H9 (cell line): ENCODE measurements around the gene CBLB. TPM values are rescaled to one million over a fixed set of nuclear protein-coding genes. Genes with fewer than 3 reads are reported as not detected.

Source experiments
- DNase-seq: peaks from one replicate; pipeline ENCODE4 v3.0.0-alpha.2; 2017
- H2AFZ ChIP-seq: one replicate; pipeline ENCODE4 v1.6.1; 2013; ENCODE audit warnings: mild to moderate bottlenecking, low read length, control low read depth, moderate library complexity
- H2AK5ac ChIP-seq: 2 replicates; pipeline ENCODE4 v1.6.1; 2013; ENCODE audit warnings: low read length, control low read depth, mixed read lengths; ENCODE audit not compliant: insufficient read length
- H2BK120ac ChIP-seq: one replicate; pipeline ENCODE4 v1.6.1; 2013; ENCODE audit warnings: low read depth, mild to moderate bottlenecking, low read length, control low read depth, inconsistent platforms; ENCODE audit not compliant: poor library complexity, severe bottlenecking
- H2BK12ac ChIP-seq: 2 replicates; pipeline ENCODE4 v1.6.1; 2013; ENCODE audit warnings: low read length, control low read depth, mixed read lengths, low read depth; ENCODE audit not compliant: insufficient read length
- H2BK15ac ChIP-seq: 2 replicates; pipeline ENCODE4 v1.6.1; 2013; ENCODE audit warnings: low read depth, low read length, control low read depth
- H2BK20ac ChIP-seq: one replicate; pipeline ENCODE4 v1.6.1; 2013; ENCODE audit warnings: low read depth, mild to moderate bottlenecking, low read length, control low read depth, inconsistent platforms; ENCODE audit not compliant: poor library complexity, severe bottlenecking
- H2BK5ac ChIP-seq: 2 replicates; pipeline ENCODE4 v1.6.1; 2013; ENCODE audit warnings: low read length, control low read depth, mixed read lengths; ENCODE audit not compliant: insufficient read length
- H3K14ac ChIP-seq: 2 replicates; pipeline ENCODE4 v1.6.1; 2013; ENCODE audit warnings: low read length, control low read depth; ENCODE audit not compliant: insufficient read depth
- H3K18ac ChIP-seq: 2 replicates; pipeline ENCODE4 v1.6.1; 2013; ENCODE audit warnings: low read depth, mild to moderate bottlenecking, mixed read lengths, low read length, control low read depth; ENCODE audit not compliant: insufficient read length
- H3K23ac ChIP-seq: 2 replicates; pipeline ENCODE4 v1.6.1; 2013; ENCODE audit warnings: low read length, control low read depth, mixed read lengths, low read depth; ENCODE audit not compliant: insufficient read length
- H3K23me2 ChIP-seq: 2 replicates; pipeline ENCODE4 v1.6.1; 2013; ENCODE audit warnings: low read depth, mild to moderate bottlenecking, mixed read lengths, low read length, control low read depth; ENCODE audit not compliant: insufficient read length, poor library complexity, severe bottlenecking
- H3K27ac ChIP-seq: 2 replicates; pipeline ENCODE4 v1.5.1; 2013; ENCODE audit warnings: low read length, control low read depth, mixed read lengths, low read depth; ENCODE audit not compliant: insufficient read length
- H3K27me3 ChIP-seq: 2 replicates; pipeline ENCODE4 v1.6.1; 2013; ENCODE audit warnings: low read length, control low read depth, inconsistent platforms; ENCODE audit not compliant: insufficient read depth
- H3K4ac ChIP-seq: 2 replicates; pipeline ENCODE4 v1.6.1; 2013; ENCODE audit warnings: low read depth, mild to moderate bottlenecking, control low read depth, inconsistent platforms, low read length, moderate library complexity
- H3K4me1 ChIP-seq: 2 replicates; pipeline ENCODE4 v1.6.1; 2013; ENCODE audit warnings: low read length, control low read depth, inconsistent platforms; ENCODE audit not compliant: insufficient read depth
- H3K4me2 ChIP-seq: 2 replicates; pipeline ENCODE4 v1.6.1; 2013; ENCODE audit warnings: low read length, control low read depth, mixed read lengths; ENCODE audit not compliant: insufficient read length, insufficient read depth
- H3K56ac ChIP-seq: 2 replicates; pipeline ENCODE4 v1.6.1; 2013; ENCODE audit warnings: low read depth, mild to moderate bottlenecking, mixed read lengths, low read length, control low read depth; ENCODE audit not compliant: insufficient read length
- H3K79me1 ChIP-seq: 2 replicates; pipeline ENCODE4 v1.6.1; 2013; ENCODE audit warnings: low read depth, mild to moderate bottlenecking, moderate library complexity, low read length, control low read depth, inconsistent platforms; ENCODE audit not compliant: insufficient read depth, poor library complexity, severe bottlenecking
- H3K79me2 ChIP-seq: 2 replicates; pipeline ENCODE4 v1.6.1; 2013; ENCODE audit warnings: low read length, control low read depth, inconsistent platforms; ENCODE audit not compliant: insufficient read depth
- H3K9ac ChIP-seq: 2 replicates; pipeline ENCODE4 v1.6.1; 2013; ENCODE audit warnings: low read length, control low read depth, mixed read lengths; ENCODE audit not compliant: insufficient read length; ENCODE audit errors: extremely low read depth
- H3K9me3 ChIP-seq: one replicate; pipeline ENCODE4 v1.6.1; 2013; ENCODE audit warnings: low read depth, low read length, inconsistent platforms; ENCODE audit not compliant: control insufficient read depth
- H3T11ph ChIP-seq: one replicate; pipeline ENCODE4 v1.6.1; 2013; ENCODE audit warnings: mild to moderate bottlenecking, low read length, control low read depth, inconsistent platforms
- H4K20me1 ChIP-seq: one replicate; pipeline ENCODE4 v1.6.1; 2013; ENCODE audit not compliant: control insufficient read depth, insufficient read length, insufficient read depth
- H4K5ac ChIP-seq: 2 replicates; pipeline ENCODE4 v1.6.1; 2013; ENCODE audit warnings: low read depth, mild to moderate bottlenecking, mixed read lengths, low read length, control low read depth; ENCODE audit not compliant: insufficient read length
- H4K8ac ChIP-seq: replicated peaks from 2 replicates; pipeline ENCODE4 v1.6.1; 2013; ENCODE audit warnings: low read length, control low read depth, mixed read lengths, low read depth; ENCODE audit not compliant: insufficient read length
- H4K91ac ChIP-seq: 2 replicates; pipeline ENCODE4 v1.6.1; 2013; ENCODE audit warnings: low read depth, mild to moderate bottlenecking, moderate library complexity, mixed read lengths, low read length, control low read depth; ENCODE audit not compliant: insufficient read length
- H3K27ac Mint-ChIP-seq, 3 experiments: 2 replicates in 2 of 3; 3 replicates in 1 of 3; pipeline ENCODE4 v1.8.0; 2020 to 2021; ENCODE audit warnings: mixed read lengths in 3 of 3, mild to moderate bottlenecking in 1 of 3, moderate library complexity in 1 of 3
- H3K27me3 Mint-ChIP-seq: 2 replicates; pipeline ENCODE4 v1.8.0; 2021; ENCODE audit warnings: low read depth, mild to moderate bottlenecking, moderate library complexity, mixed read lengths
- H3K36me3 Mint-ChIP-seq, 3 experiments: 2 replicates in 2 of 3; 3 replicates in 1 of 3; pipeline ENCODE4 v1.8.0; 2020 to 2021; ENCODE audit warnings: low read depth in 3 of 3, mixed read lengths in 3 of 3; ENCODE audit not compliant: insufficient read depth in 1 of 3
- H3K4me1 Mint-ChIP-seq, 2 experiments: 2 replicates each; pipeline ENCODE4 v1.8.0; 2020; ENCODE audit warnings: mixed read lengths in 2 of 2
- H3K4me3 Mint-ChIP-seq, 2 experiments: 2 replicates in 1 of 2; 3 replicates in 1 of 2; pipeline ENCODE4 v1.8.0; 2020 to 2021; ENCODE audit warnings: mild to moderate bottlenecking in 2 of 2, mixed read lengths in 2 of 2, moderate library complexity in 1 of 2
- H3K9me3 Mint-ChIP-seq, 2 experiments: 2 replicates in 1 of 2; 3 replicates in 1 of 2; pipeline ENCODE4 v1.8.0; 2020; ENCODE audit warnings: mild to moderate bottlenecking in 2 of 2, mixed read lengths in 2 of 2, moderate library complexity in 1 of 2
- WGBS: extraction: QIAGEN DNeasy Blood & Tissue Kit; methylation state at CpG from one replicate; pipeline ENCODE4 v1.1.7; 2013; ENCODE audit warnings: missing lambda C conversion rate, low lambda C conversion rate, mixed read lengths; ENCODE audit not compliant: insufficient read length; ENCODE audit errors: extremely low coverage; 5-methylcytosine and 5-hydroxymethylcytosine counted together
- total RNA-seq: library from RNA; stranded (reverse); gene quantifications from 2 replicates; pipeline ENCODE4 v1.2.1, GENCODE V29; 2021
- TF ChIP-seq, protein P1 (sequence below): fragments of 200-600 bp; sonication (generic); conservative IDR thresholded peaks from 3 replicates; pipeline ENCODE4 v1.8.0; 2021; ENCODE audit warnings: antibody characterized with exemption, mild to moderate bottlenecking

CBLB gene
- total RNA-seq, 1 experiment from 2014 or later: 25.7 TPM

DNA sequence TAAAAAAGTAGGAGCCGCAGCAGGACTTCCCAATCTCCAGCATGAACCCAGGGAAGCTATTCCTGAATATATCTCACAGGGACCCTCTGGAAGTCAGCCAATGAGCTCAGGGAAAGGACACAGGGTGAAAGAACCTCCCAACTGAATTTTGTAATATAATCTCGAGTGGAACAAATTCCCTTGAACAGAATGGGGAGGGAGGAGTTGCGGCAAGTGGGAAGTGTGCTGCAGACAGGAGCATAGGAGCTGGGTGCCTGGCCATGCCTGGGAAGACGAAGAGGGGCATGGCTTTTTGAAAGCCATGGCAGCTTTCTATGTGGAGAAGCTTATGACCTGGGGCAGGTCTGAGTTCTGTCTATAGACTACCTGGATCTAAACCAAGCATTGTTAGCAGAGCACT, 98.4 kb downstream of the CBLB start:
- no peaks in the 10 kb centered on the region for H3K9me3 ChIP-seq
- no peaks in the 10 kb centered on the region for H3K27me3 ChIP-seq
- Mint-ChIP-seq H3K4me1 (peaks cover 8 to 14% of the 10 kb centered on the region in 2 experiments), H3K27ac (peak overlapping the region in 1 of 3 experiments; percentile 85; a peak in 3 of 7 replicates), H3K4me3 (no peak overlapping the region), H3K9me3 (no peaks in the 10 kb centered on the region), H3K27me3 (no peaks in the 10 kb centered on the region), H3K36me3 (peaks cover 0 to 9% (median 4%) of the 10 kb centered on the region in 3 experiments; a peak in 3 of 7 replicates)
- no peak overlapping the region for H3K27ac ChIP-seq
- no peak overlapping the region for H3K4me2 ChIP-seq
- no peak for DNase-seq
- TF ChIP-seq, protein P1, sequence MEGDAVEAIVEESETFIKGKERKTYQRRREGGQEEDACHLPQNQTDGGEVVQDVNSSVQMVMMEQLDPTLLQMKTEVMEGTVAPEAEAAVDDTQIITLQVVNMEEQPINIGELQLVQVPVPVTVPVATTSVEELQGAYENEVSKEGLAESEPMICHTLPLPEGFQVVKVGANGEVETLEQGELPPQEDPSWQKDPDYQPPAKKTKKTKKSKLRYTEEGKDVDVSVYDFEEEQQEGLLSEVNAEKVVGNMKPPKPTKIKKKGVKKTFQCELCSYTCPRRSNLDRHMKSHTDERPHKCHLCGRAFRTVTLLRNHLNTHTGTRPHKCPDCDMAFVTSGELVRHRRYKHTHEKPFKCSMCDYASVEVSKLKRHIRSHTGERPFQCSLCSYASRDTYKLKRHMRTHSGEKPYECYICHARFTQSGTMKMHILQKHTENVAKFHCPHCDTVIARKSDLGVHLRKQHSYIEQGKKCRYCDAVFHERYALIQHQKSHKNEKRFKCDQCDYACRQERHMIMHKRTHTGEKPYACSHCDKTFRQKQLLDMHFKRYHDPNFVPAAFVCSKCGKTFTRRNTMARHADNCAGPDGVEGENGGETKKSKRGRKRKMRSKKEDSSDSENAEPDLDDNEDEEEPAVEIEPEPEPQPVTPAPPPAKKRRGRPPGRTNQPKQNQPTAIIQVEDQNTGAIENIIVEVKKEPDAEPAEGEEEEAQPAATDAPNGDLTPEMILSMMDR: no peak
- no peak overlapping the region for H3K23ac ChIP-seq
- H2BK20ac ChIP-seq: no peak overlapping the region
- H3K9ac ChIP-seq: no peak overlapping the region
- no peaks in the 10 kb centered on the region for H4K20me1 ChIP-seq
- H3K14ac ChIP-seq: no peak overlapping the region
- no peak overlapping the region for H2BK12ac ChIP-seq
- no peak overlapping the region for H4K8ac ChIP-seq
- no peaks in the 10 kb centered on the region for H3K79me1 ChIP-seq
- no peak overlapping the region for H3K18ac ChIP-seq
- no CpG with 5 or more reads among the region's 4 CpGs for WGBS
- no peak overlapping the region for H2BK120ac ChIP-seq
- no peak overlapping the region for H3T11ph ChIP-seq
- no peak overlapping the region for H2AFZ ChIP-seq
- no peak overlapping the region for H2BK15ac ChIP-seq
- H3K23me2 ChIP-seq: no peaks in the 10 kb centered on the region
- no peak overlapping the region for H4K91ac ChIP-seq
- no peak overlapping the region for H2AK5ac ChIP-seq
- peaks cover 2% of the 10 kb centered on the region; the same call in 1 of the 2 replicates for H3K79me2 ChIP-seq
- H4K5ac ChIP-seq: no peak overlapping the region
- H3K4me1 ChIP-seq: no peaks in the 10 kb centered on the region
- no peak overlapping the region for H2BK5ac ChIP-seq
- H3K56ac ChIP-seq: no peak overlapping the region
- no peak overlapping the region for H3K4ac ChIP-seq
